Measurements from ENCODE around the gene CRLF1. TPM values are rescaled to one million over a fixed set of nuclear protein-coding genes. Genes with fewer than 3 reads are reported as not detected.

The CRLF1 gene
- total RNA-seq, 2 donors from 2014 or later: not detected

- no peaks in the 10 kb centered on the region for H3K9me3 ChIP-seq (ENCODE audit: control insufficient read depth, low read length, poor library complexity, severe bottlenecking)
- no peak for ATAC-seq
- peaks cover 3% of the 10 kb centered on the region for H3K4me1 Mint-ChIP-seq
- no peak overlapping the region for H3K4me3 Mint-ChIP-seq
- no peak for DNase-seq
- H3K36me3 Mint-ChIP-seq (ENCODE audit: low read depth): no peaks in the 10 kb centered on the region
- no peak overlapping the region for H3K27ac Mint-ChIP-seq
- H3K27me3 Mint-ChIP-seq: peaks cover 17% of the 10 kb centered on the region
These were observed 22.8 kb upstream of the CRLF1 start for GRCh38 chr19:18629166-18630088.

DNA sequence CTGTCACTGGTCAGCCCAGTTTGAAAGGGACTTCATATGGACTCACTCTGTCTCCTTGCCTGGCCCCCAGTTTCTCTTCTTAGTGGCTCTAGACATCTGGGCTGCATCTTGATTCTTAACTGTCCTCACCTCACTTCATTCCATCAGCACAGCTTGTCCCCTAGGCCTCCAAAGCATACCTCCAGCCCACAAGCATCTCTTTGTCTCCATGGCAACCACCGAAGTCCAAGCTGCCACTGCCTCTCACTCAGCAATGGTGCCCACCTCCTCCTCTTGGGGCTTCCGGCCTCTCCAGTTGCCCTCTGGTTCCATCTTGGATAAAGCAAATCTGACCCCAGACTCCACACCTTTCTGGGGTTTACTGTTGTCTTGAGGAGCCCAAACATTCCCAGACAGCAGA lies 20.3 kb upstream of the CRLF1 start:
- DNase-seq (no peak), ATAC-seq (no peak)

DNA sequence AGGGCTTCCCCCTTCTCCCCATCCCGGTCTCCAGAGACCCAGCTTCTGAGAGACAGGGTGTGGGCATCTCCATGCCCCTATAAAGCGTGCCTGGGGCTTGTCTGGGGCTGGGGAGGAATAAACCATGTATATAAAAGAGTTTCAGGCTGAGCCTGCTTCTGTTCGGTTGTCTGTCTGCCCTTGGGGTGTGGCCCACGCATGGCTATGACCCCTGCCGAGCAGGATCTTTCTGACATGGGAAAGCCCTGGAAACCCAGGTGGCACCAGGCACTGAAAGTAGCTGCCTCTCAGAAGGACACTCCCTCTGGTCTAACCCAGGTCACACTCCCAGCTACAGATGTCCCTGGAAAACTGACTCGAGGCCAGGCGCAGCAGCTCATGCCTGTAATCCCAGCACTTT lies 14.3 kb upstream of the CRLF1 start:
- DNase-seq: no peak
- Mint-ChIP-seq H3K27me3 (peaks cover 25% of the 10 kb centered on the region), H3K27ac (no peak overlapping the region), H3K4me1 (no peaks in the 10 kb centered on the region), H3K36me3 (ENCODE audit: low read depth) (no peaks in the 10 kb centered on the region), H3K4me3 (no peak overlapping the region)
- ATAC-seq: no peak
- H3K9me3 ChIP-seq (ENCODE audit: control insufficient read depth, low read length, poor library complexity, severe bottlenecking): no peaks in the 10 kb centered on the region

More for the DNA sequence above, 20.3 kb upstream of the CRLF1 start:
- Mint-ChIP-seq H3K4me3 (no peak overlapping the region), H3K27ac (no peak overlapping the region), H3K36me3 (ENCODE audit: low read depth) (no peaks in the 10 kb centered on the region), H3K4me1 (no peaks in the 10 kb centered on the region), H3K27me3 (peaks cover 17% of the 10 kb centered on the region)
- no peaks in the 10 kb centered on the region for H3K9me3 ChIP-seq (ENCODE audit: control insufficient read depth, low read length, poor library complexity, severe bottlenecking)

DNA sequence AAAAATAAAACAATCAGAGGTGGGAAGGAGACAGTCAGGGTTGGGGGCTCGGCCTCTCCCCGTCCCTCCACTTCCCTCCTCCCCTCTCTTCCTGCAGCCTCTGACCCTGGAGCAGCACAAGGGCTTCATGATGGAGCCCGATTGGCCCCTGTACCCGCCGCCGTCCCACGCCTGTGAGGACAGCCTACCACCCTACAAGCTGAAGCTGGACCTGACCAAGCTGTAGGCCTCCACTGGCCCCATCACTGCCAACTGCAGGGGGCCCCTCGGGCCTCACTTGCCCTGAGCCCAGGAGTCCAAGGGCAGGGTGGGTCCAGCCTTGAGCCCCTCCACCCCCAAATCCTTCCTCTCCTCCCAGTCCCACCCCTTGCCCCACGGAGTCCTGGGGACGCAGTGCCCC lies 13.7 kb upstream of the CRLF1 start:
- DNase-seq (no peak), ATAC-seq (no peak)
- no peak overlapping the region for H3K27ac Mint-ChIP-seq
- H3K4me1 Mint-ChIP-seq: no peaks in the 10 kb centered on the region
- no peak overlapping the region for H3K4me3 Mint-ChIP-seq
- H3K36me3 Mint-ChIP-seq (ENCODE audit: low read depth): no peaks in the 10 kb centered on the region
- peaks cover 29% of the 10 kb centered on the region for H3K27me3 Mint-ChIP-seq
- no peaks in the 10 kb centered on the region for H3K9me3 ChIP-seq (ENCODE audit: control insufficient read depth, low read length, poor library complexity, severe bottlenecking)

DNA sequence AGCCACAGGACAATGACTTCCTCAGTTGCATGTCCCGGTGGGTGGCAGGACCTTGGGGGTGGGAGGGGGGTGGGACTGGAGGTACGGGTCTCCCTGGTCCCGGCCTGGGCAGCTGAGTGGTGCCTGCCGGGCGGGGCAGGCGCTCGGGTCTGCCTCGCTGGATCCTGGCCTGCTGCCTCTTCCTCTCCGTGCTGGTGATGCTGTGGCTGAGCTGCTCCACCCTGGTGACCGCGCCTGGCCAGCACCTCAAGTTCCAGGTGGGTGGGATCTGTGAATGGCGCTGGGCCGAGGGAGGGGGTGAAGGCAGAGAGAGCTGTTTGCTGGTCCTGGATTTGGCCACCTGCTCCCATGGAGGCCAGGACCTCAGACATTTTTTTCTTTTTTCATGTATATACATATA lies 11.6 kb upstream of the CRLF1 start:
- H3K27me3 Mint-ChIP-seq: peaks cover 45% of the 10 kb centered on the region
- no peak for ATAC-seq

DNA sequence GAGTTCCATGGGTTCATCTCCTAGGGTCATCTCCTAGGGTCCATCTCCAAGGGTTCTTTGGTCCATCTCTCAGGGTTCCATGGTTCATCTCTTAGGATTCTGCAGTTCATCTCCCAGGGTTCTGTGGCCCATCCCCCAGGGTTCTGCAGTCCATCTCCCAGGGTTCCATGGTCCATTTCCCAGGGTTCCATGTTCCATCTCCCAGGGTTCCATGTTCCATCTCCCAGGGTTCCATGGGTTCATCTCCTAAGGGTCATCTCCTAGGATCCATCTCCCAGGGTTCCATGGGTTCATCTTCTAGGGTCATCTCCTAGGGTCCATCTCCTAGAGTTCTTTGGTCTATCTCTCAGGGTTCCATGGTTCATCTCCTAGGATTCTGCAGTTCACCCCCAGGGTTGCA lies 11.0 kb upstream of the CRLF1 start:
- no peaks in the 10 kb centered on the region for H3K9me3 ChIP-seq (ENCODE audit: control insufficient read depth, low read length, poor library complexity, severe bottlenecking)
- peaks cover 5% of the 10 kb centered on the region for H3K36me3 Mint-ChIP-seq (ENCODE audit: low read depth)
- ATAC-seq (no peak), DNase-seq (no peak)
- H3K27me3 Mint-ChIP-seq: peaks cover 45% of the 10 kb centered on the region
- H3K4me3 Mint-ChIP-seq: no peak overlapping the region
- H3K27ac Mint-ChIP-seq: no peak overlapping the region
- H3K4me1 Mint-ChIP-seq: peaks cover 8% of the 10 kb centered on the region

More for the DNA sequence above, 11.6 kb upstream of the CRLF1 start:
- H3K4me3 Mint-ChIP-seq: no peak overlapping the region
- H3K27ac Mint-ChIP-seq: no peak overlapping the region
- no peak for DNase-seq
- peaks cover 5% of the 10 kb centered on the region for H3K36me3 Mint-ChIP-seq (ENCODE audit: low read depth)
- H3K4me1 Mint-ChIP-seq: peaks cover 6% of the 10 kb centered on the region
- no peaks in the 10 kb centered on the region for H3K9me3 ChIP-seq (ENCODE audit: control insufficient read depth, low read length, poor library complexity, severe bottlenecking)

- Mint-ChIP-seq H3K4me3 (no peak overlapping the region), H3K27me3 (peaks cover 56% of the 10 kb centered on the region), H3K36me3 (ENCODE audit: low read depth) (peaks cover 9% of the 10 kb centered on the region), H3K27ac (no peak overlapping the region), H3K4me1 (peaks cover 19% of the 10 kb centered on the region)
- ATAC-seq: no peak
- no peaks in the 10 kb centered on the region for H3K9me3 ChIP-seq (ENCODE audit: control insufficient read depth, low read length, poor library complexity, severe bottlenecking)
- DNase-seq: no peak
These were observed 9.4 kb upstream of the CRLF1 start for GRCh38 chr19:18616023-18616422.

DNA sequence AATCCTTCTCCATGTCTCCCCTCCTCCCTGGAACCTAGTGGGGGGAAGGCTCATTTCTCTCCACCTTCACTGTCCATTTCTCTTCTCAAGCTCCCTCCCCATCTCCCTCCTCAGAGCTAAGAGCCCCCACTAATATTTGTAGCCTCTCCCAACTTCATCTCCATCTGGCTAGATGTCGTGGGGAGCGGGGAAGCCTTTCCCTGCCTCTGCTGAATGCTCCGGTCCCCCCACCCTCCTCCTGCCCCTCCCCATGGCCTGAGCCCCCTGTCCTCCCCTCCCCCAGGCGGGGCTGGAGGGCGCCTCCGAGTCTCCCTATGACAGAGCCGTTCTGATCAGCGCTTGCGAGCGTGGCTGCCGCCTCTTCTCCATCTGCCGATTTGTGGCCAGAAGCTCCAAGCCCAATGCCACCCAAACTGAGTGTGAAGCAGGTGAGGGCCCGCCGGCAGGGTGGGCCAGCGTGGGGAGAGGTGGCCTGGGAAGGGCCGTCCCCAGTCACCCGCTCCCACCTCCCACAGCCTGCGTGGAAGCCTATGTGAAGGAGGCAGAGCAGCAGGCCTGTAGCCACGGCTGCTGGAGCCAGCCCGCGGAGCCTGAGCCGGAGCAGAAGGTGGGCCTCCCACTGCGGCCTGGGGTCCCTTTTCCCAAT lies 7.1 kb upstream of the CRLF1 start:
- Mint-ChIP-seq H3K36me3 (ENCODE audit: low read depth) (peaks cover 14% of the 10 kb centered on the region), H3K4me1 (peaks cover 27% of the 10 kb centered on the region), H3K4me3 (peak overlapping the region; percentile 89), H3K27ac (no peak overlapping the region), H3K27me3 (peaks cover 67% of the 10 kb centered on the region)
- DNase-seq (no peak), ATAC-seq (no peak)
- no peaks in the 10 kb centered on the region for H3K9me3 ChIP-seq (ENCODE audit: control insufficient read depth, low read length, poor library complexity, severe bottlenecking)

GRCh38 chr19:18612772-18613588 lies 6.4 kb upstream of the CRLF1 start, which contains the start of gene TMEM59L:
Gene TMEM59L, plus strand, starts transcription at chr19:18612870. Its CDS starts 89 bp downstream, at chr19:18612959.
- ATAC-seq: peak; percentile 76
- Mint-ChIP-seq H3K36me3 (ENCODE audit: low read depth) (peaks cover 14% of the 10 kb centered on the region), H3K27me3 (peaks cover 74% of the 10 kb centered on the region), H3K4me1 (peaks cover 29% of the 10 kb centered on the region), H3K4me3 (peak within 1 kb of the TSS; percentile 89), H3K27ac (no peak within 1 kb of the TSS)
- H3K9me3 ChIP-seq (ENCODE audit: control insufficient read depth, low read length, poor library complexity, severe bottlenecking): no peaks in the 10 kb centered on the region
- DNase-seq: peak; percentile 47 to 53 (median 48)

DNA sequence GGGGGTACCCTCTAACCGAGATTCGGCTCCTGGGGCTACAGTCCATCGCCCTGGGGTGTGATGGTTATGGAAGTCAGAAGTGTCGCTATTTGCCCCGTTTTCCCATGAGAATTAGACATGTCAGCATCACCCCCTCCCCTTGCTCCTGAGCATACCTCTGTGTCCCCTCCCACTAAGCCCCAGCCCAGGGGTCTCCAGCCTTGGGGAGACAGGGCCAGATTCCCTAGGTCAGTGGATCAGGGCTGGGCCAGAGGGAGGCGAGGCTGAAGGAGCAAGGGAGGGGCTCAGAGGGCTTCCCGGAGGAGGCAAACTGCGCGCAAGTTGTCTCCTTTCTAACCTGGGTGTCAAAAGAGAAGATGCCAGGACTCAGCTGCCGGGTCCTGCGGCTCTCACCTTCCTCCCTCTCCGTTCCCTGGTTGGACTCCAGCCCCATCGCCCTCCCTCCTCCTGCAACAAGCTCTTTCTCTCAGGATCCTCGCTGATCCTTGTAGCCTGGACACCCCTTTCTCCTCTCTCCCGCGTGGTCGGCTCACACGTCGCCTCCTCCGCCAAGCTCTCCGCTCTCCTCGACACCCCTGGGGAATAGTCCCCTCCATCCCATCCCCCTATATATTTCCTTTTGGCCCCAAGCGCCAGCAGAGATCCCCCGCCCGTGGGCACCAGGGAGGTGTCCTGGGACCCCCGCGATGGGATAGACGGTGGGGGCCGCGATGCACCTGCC lies 5.6 kb upstream of the CRLF1 start:
- Mint-ChIP-seq H3K27ac (no peak overlapping the region), H3K36me3 (ENCODE audit: low read depth) (peaks cover 16% of the 10 kb centered on the region), H3K4me1 (peaks cover 32% of the 10 kb centered on the region), H3K4me3 (peak overlapping the region; percentile 89), H3K27me3 (peaks cover 74% of the 10 kb centered on the region)
- ATAC-seq: peak; percentile 5
- no peaks in the 10 kb centered on the region for H3K9me3 ChIP-seq (ENCODE audit: control insufficient read depth, low read length, poor library complexity, severe bottlenecking)
- DNase-seq: no peak

DNA sequence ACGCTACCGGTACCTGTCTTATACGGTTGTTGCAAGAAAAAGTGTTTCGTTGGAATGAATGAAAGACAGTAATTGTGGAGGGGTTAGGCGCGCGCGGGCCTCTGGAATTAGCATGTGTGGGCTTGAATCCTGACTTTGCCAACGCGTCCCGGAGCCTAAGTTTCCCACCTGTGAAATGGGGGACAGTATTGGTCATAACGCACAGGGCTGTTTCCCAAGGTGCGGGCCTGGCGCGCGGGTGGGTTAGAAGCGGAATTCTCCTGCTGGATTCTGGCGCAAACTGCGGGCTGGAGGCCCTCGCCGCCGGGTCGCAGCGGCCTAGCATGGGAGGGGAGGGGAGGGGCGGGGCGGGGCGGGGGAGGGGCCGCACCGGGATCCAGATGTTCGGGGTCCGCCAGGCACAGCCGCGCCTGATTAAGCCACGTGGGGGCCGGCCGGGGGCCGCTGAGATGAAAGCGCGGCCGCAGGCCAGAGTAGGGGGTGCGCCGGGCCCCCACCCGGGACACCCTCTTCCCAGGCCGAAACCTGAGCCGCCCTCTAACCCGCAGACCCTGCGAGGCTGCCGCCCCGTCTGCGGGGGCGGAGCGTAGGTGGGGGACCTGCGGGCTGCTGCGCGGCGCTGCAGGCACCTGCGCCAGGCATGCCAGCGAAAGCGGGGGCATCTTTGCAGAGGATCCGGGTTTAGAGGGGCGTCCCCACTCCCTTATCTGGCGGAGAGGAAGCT lies 4.9 kb upstream of the CRLF1 start:
- DNase-seq (no peak), ATAC-seq (peak; percentile 46)
- Mint-ChIP-seq H3K4me1 (peaks cover 32% of the 10 kb centered on the region), H3K4me3 (peak overlapping the region; percentile 89), H3K27me3 (peaks cover 67% of the 10 kb centered on the region), H3K27ac (peak overlapping the region; percentile 78), H3K36me3 (ENCODE audit: low read depth) (peaks cover 16% of the 10 kb centered on the region)
- no peaks in the 10 kb centered on the region for H3K9me3 ChIP-seq (ENCODE audit: control insufficient read depth, low read length, poor library complexity, severe bottlenecking)
